Bronchial epithelial cell (primary cell): ENCODE measurements around the gene ANKRD44. TPM values are rescaled to one million over a fixed set of nuclear protein-coding genes. Genes with fewer than 3 reads are reported as not detected.

Experiments used
- DNase-seq: peaks from one replicate; pipeline ENCODE4 v3.0.0-alpha.2; 2010; ENCODE audit warnings: low read depth
- FAIRE-seq: peaks from 2 replicates; lab custom pipeline; 2011; peaks lifted over from hg19 to GRCh38; lab: Jason Lieb, UNC
- H3K27me3 ChIP-seq: 2 replicates; pipeline ENCODE4 v1.5.1; 2011; ENCODE audit warnings: low read length; ENCODE audit not compliant: control insufficient read depth, insufficient read depth
- H3K36me3 ChIP-seq: 2 replicates; pipeline ENCODE4 v1.5.1; 2011; ENCODE audit warnings: low read length; ENCODE audit not compliant: control insufficient read depth, insufficient read depth
- H3K4me3 ChIP-seq: 2 replicates; pipeline ENCODE4 v1.5.1; 2011; ENCODE audit warnings: mild to moderate bottlenecking, low read depth, low read length, control low read depth
- total RNA-seq: library from RNA; depleted of rRNA; stranded (reverse); fragments of >200 nt; gene quantifications from 2 replicates; pipeline ENCODE4 v1.2.1, GENCODE V29; 2014
- TF ChIP-seq, protein P1 (sequence below): IDR thresholded peaks from 2 replicates; pipeline ENCODE4 v1.5.1; 2011; ENCODE audit warnings: mild to moderate bottlenecking, moderate library complexity, low read length, control low read depth, inconsistent platforms; ENCODE audit not compliant: insufficient read depth, severe bottlenecking

Gene ANKRD44
- total RNA-seq, 1 donor from 2014 or later = 0.26 TPM

DNA sequence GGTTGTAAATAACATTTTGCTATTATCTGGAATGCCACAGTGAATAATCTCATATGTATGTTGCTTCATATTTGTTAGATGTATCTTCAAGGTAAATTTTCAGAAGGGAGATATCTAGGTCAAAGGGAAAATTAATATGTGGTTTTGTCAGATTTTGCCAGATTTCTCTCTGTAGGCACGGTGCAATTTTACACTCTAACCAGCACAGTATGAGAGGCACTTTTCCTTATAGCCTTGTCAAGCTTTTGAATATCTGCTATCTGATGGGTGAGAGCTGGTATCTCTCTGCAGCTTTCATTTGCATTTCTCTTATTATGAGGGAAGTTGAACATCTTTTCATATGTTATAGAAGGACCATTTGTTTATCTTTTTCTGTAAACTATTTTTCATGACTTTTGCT is 208.3 kb downstream of the ANKRD44 start:
- DNase-seq (no peak), FAIRE-seq (no peak)
- Histone ChIP-seq H3K27me3 (no peaks in the 10 kb centered on the region), H3K36me3 (no peaks in the 10 kb centered on the region), H3K4me3 (no peak overlapping the region)
- TF ChIP-seq, protein P1, sequence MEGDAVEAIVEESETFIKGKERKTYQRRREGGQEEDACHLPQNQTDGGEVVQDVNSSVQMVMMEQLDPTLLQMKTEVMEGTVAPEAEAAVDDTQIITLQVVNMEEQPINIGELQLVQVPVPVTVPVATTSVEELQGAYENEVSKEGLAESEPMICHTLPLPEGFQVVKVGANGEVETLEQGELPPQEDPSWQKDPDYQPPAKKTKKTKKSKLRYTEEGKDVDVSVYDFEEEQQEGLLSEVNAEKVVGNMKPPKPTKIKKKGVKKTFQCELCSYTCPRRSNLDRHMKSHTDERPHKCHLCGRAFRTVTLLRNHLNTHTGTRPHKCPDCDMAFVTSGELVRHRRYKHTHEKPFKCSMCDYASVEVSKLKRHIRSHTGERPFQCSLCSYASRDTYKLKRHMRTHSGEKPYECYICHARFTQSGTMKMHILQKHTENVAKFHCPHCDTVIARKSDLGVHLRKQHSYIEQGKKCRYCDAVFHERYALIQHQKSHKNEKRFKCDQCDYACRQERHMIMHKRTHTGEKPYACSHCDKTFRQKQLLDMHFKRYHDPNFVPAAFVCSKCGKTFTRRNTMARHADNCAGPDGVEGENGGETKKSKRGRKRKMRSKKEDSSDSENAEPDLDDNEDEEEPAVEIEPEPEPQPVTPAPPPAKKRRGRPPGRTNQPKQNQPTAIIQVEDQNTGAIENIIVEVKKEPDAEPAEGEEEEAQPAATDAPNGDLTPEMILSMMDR = no peak

DNA sequence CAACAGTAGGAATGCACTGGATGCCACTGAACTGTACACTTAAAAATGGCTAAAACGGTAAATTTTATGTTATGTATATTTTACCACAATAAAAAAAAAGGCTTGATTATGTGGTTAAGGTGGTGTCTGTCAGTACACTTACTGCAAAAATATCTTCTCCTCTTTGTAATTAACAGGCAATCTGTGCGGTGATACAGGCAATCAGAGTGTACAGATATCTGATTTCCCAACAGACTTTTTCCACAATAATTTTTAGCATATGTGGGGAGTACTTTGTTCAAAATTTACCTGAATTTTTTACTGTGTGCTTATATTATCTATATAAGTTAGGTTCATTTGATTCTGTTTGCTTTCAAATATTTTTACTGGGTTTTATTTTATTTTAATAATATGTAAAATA is 209.1 kb downstream of the ANKRD44 start:
- Histone ChIP-seq H3K27me3 (no peaks in the 10 kb centered on the region), H3K4me3 (no peak overlapping the region), H3K36me3 (no peaks in the 10 kb centered on the region)
- TF ChIP-seq, protein P1 = no peak
- no peak for FAIRE-seq
- DNase-seq = no peak

DNA sequence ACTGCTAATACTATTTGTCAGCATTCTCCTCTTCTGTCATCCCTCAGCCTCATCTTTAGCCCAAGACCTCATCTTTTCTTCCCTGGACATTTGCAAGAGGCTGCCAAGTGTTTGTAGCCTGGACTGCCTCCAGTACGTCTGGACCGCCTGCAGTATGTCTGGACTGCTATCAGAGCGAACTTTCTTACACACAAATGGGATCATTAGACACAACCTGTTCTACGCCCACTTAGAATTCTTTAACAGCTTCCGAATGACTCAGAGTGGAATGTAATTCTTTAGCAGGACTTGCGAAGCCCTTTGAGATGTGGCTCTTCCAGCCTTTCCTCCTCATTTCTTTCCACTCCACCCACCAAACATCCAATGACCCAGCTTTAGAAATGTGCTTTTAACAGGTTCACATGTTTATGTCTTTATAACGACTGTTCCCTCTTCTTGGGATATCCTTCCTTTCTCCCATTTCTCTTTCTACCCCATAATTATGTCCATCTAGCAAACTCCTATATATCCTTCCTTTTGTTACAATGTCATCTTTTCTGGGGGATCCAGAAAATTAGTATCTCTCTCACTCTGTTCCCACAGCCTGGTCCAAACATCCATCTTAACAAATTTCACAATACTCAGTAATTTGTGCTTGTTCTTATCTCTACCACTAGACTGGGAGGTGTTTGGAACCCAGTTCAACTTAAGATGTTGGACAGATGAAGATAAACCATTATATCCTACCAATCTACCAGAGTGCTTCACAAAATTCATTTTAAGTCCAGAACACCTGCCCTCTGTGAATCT is 212.8 kb downstream of the ANKRD44 start:
- FAIRE-seq (no peak), DNase-seq (peak; percentile 46)
- H3K27me3 ChIP-seq = no peaks in the 10 kb centered on the region
- no peak overlapping the region for H3K4me3 ChIP-seq
- TF ChIP-seq, protein P1 = no peak
- H3K36me3 ChIP-seq = no peaks in the 10 kb centered on the region

DNA sequence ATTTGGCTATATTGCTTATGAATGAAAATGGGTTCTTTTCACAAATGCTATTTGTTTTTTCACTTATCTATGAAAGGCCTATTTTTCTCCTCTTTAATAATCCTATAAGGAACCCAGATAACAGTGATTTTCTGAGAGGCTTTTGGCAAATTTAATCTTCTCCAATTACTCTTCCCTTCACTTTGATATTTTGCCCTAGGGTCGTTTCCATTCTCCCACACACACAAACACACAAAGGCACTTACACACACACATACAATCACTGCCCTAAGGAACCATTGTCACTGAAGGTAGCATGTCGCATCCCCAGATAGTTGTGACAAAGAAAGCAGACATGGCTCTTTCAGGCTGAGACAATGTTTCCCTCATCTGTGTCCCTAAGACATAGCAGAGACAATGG is 213.9 kb downstream of the ANKRD44 start:
- TF ChIP-seq, protein P1 = no peak
- FAIRE-seq = no peak
- Histone ChIP-seq H3K36me3 (no peaks in the 10 kb centered on the region), H3K27me3 (no peaks in the 10 kb centered on the region), H3K4me3 (no peak overlapping the region)
- DNase-seq = no peak

DNA sequence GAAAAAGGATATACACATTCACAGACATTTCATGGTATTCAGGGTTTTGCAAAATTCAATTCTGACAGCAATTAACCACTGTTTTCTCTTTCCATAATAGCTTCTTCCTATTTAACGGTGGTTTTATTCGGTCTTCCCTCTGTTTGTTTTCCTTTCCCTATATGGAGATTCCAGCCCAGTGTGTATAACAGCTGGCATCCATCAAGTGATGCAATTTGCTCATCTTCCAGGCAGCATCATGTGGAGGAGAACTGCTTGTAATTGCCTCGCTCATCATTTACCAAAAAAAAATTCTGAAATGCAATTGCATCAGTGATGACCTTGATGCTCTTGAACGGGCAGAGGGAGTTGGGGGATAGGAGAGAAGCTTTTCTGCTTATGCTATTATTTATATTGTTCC is 218.1 kb downstream of the ANKRD44 start:
- DNase-seq (no peak), FAIRE-seq (no peak)
- Histone ChIP-seq H3K27me3 (no peaks in the 10 kb centered on the region), H3K4me3 (no peak overlapping the region), H3K36me3 (no peaks in the 10 kb centered on the region)
- TF ChIP-seq, protein P1 = no peak
